DOHH2 (cell line): ENCODE data around the gene GPR61.

Experiments
- H3F3A ChIP-seq: fragments of 200-600 bp; sonication (generic), shearing (Covaris generic); 2 replicates; pipeline ENCODE4 v1.6.0; 2016; ENCODE audit warnings: antibody characterized with exemption, mild to moderate bottlenecking; ENCODE audit not compliant: control insufficient read depth, insufficient read depth
- H3K27ac ChIP-seq: fragments of 200-600 bp; sonication (generic); 2 replicates; pipeline ENCODE4 v1.5.1; 2014; ENCODE audit warnings: low read depth, mild to moderate bottlenecking, low read length, moderate library complexity
- H3K27me3 ChIP-seq: fragments of 200-600 bp; sonication (generic); 2 replicates; pipeline ENCODE4 v1.6.1; 2014; ENCODE audit warnings: mild to moderate bottlenecking, low read length, mixed read lengths; ENCODE audit not compliant: control insufficient read depth
- H3K36me3 ChIP-seq: fragments of 200-600 bp; sonication (generic); 2 replicates; pipeline ENCODE4 v1.6.1; 2014; ENCODE audit warnings: mild to moderate bottlenecking, low read length, moderate library complexity, mixed read lengths; ENCODE audit not compliant: control insufficient read depth
- H3K4me1 ChIP-seq: fragments of 200-600 bp; sonication (generic); 2 replicates; pipeline ENCODE4 v1.6.1; 2014; ENCODE audit warnings: mild to moderate bottlenecking, low read length, mixed read lengths; ENCODE audit not compliant: control insufficient read depth
- H3K4me2 ChIP-seq: fragments of 200-600 bp; sonication (generic); 2 replicates; pipeline ENCODE4 v1.6.0; 2014; ENCODE audit warnings: mild to moderate bottlenecking, low read length, moderate library complexity
- H3K4me3 ChIP-seq: fragments of 200-600 bp; sonication (generic); 2 replicates; pipeline ENCODE4 v1.5.1; 2014; ENCODE audit warnings: mild to moderate bottlenecking, low read length, mixed read lengths
- H3K79me2 ChIP-seq: fragments of 200-600 bp; sonication (generic); 2 replicates; pipeline ENCODE4 v1.6.1; 2014; ENCODE audit warnings: mild to moderate bottlenecking, low read length, mixed read lengths; ENCODE audit not compliant: control insufficient read depth
- H3K9me2 ChIP-seq: fragments of 200-600 bp; sonication (generic); replicated peaks from 2 replicates; pipeline ENCODE4 v1.6.1; 2014; ENCODE audit warnings: mild to moderate bottlenecking, low read length, mixed read lengths; ENCODE audit not compliant: control insufficient read depth
- H3K9me3 ChIP-seq: fragments of 200-600 bp; sonication (generic); 2 replicates; pipeline ENCODE4 v1.6.1; 2014; ENCODE audit warnings: antibody characterized with exemption, low read length, mixed read lengths; ENCODE audit not compliant: control insufficient read depth, insufficient read depth
- H4K20me1 ChIP-seq: fragments of 200-600 bp; sonication (generic); 2 replicates; pipeline ENCODE4 v1.6.0; 2014; ENCODE audit warnings: low read depth, mild to moderate bottlenecking, antibody characterized with exemption, low read length, moderate library complexity; ENCODE audit not compliant: control insufficient read depth, insufficient read depth
- EZH2phosphoT487 ChIP-seq: fragments of 200-600 bp; sonication (generic); IDR thresholded peaks from 2 replicates; pipeline ENCODE4 v1.6.1; 2017; ENCODE audit warnings: borderline replicate concordance, mild to moderate bottlenecking, antibody characterized with exemption, low read length, moderate library complexity, mixed read lengths
- TF ChIP-seq, protein P1 (sequence below): fragments of 200-600 bp; sonication (generic); IDR thresholded peaks from one replicate; pipeline ENCODE4 v1.5.1; 2014; ENCODE audit warnings: antibody characterized with exemption, mild to moderate bottlenecking, low read depth, low read length; ENCODE audit not compliant: poor library complexity, severe bottlenecking

The GPR61 gene

DNA sequence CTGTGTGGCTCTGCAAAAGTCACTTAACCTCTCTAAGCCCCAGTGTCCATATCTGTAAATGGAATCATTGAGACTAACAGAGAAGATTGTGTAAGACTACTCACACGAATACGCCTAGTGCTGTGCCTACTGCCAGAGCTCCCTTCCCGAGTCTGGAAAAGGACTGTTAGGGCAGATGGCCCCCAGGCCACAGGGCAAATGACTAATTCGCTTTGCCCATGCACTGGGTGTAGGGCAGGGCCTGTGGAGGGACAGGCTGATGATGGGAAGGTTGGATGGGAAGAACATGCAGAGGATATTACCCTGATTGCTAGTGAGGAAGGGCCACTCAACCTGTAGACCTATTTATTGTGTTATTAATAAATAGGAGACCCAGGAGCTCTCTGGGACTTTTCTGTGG, 4.2 kb upstream of the GPR61 start:
- Histone ChIP-seq H3K4me3 (no peak overlapping the region), H3F3A (no peaks in the 10 kb centered on the region), H3K9me3 (no peaks in the 10 kb centered on the region), H3K4me1 (peaks cover 5% of the 10 kb centered on the region), H3K79me2 (no peaks in the 10 kb centered on the region), H3K36me3 (no peaks in the 10 kb centered on the region), H3K9me2 (no peaks in the 10 kb centered on the region), H4K20me1 (no peaks in the 10 kb centered on the region), H3K27me3 (no peaks in the 10 kb centered on the region), H3K27ac (no peak overlapping the region), H3K4me2 (no peak overlapping the region)
- TF ChIP-seq, protein P1, sequence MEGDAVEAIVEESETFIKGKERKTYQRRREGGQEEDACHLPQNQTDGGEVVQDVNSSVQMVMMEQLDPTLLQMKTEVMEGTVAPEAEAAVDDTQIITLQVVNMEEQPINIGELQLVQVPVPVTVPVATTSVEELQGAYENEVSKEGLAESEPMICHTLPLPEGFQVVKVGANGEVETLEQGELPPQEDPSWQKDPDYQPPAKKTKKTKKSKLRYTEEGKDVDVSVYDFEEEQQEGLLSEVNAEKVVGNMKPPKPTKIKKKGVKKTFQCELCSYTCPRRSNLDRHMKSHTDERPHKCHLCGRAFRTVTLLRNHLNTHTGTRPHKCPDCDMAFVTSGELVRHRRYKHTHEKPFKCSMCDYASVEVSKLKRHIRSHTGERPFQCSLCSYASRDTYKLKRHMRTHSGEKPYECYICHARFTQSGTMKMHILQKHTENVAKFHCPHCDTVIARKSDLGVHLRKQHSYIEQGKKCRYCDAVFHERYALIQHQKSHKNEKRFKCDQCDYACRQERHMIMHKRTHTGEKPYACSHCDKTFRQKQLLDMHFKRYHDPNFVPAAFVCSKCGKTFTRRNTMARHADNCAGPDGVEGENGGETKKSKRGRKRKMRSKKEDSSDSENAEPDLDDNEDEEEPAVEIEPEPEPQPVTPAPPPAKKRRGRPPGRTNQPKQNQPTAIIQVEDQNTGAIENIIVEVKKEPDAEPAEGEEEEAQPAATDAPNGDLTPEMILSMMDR: no peak
- no peak for TF ChIP-seq EZH2phosphoT487

DNA sequence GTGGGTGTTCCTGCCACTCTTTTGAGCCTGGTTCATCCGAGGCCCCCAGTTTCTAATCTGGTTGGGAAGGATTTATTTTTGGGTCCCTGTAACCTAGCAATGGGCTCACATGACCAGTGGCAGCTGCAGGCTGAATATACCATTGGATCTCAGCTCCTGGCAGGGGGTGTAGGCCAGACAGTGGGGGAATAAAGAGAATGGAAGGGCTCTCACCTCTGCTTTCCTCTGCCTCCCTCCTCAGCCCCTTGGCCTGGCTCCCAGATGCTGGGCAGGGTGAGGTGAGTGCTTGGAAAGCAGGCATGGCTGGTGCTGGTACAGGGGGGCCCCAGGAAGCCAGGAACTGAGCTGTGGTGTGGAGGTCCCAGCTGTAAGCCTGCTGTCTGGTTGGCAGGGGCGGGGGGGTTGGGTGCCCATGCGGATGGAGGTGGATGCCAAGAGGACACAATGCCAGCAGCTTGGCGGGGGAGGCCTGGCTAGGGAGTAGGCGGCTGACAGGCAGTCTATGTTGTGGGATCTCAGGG, 3.6 kb upstream of the GPR61 start:
- Histone ChIP-seq H3F3A (no peaks in the 10 kb centered on the region), H3K79me2 (no peaks in the 10 kb centered on the region), H3K9me3 (no peaks in the 10 kb centered on the region), H3K27ac (no peak overlapping the region), H3K4me1 (peaks cover 5% of the 10 kb centered on the region), H3K4me3 (no peak overlapping the region), H4K20me1 (no peaks in the 10 kb centered on the region), H3K4me2 (no peak overlapping the region), H3K36me3 (no peaks in the 10 kb centered on the region), H3K9me2 (no peaks in the 10 kb centered on the region), H3K27me3 (peaks cover 5% of the 10 kb centered on the region; the same call in 1 of the 2 replicates)
- TF ChIP-seq EZH2phosphoT487: no peak
- TF ChIP-seq, protein P1: no peak

DNA sequence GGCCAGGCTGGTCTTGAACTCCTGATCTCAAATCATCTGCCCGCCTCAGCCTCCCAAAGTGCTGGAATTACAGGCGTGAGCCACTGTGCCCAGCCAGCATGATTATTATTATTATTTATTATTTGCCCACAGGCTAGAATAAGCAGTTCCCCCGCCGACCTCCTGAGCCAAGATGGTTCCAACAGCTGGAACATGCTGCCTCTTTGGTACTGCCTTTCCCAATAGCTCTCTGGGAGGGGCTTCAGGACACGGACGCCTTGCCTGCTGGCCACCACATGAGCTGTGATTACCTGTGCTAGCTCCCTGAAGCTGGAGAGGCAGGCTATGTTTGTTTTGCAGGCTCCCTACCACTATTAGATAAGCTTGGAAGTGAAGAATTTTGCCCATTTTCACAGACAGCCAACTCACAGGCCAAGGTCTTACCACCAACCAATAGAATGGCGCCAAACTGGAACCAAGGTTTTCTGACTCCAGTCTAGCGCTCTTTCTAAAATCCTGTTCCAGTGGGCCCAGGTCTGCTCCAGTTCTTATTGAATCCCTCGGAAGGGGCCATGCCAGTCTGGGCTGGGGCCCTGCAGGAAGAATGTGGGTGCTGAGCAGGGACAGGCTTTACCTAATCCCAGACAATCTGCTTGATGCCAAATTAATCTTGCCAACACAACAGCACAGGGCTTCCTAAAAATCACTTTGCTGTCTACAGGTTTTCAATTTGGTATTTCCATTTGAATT, 2.1 kb upstream of the GPR61 start:
- Histone ChIP-seq H3K79me2 (no peaks in the 10 kb centered on the region), H3K27me3 (peaks cover 11% of the 10 kb centered on the region; the same call in 1 of the 2 replicates), H3K36me3 (no peaks in the 10 kb centered on the region), H3K4me1 (peaks cover 2% of the 10 kb centered on the region), H3K9me3 (no peaks in the 10 kb centered on the region), H3K9me2 (no peaks in the 10 kb centered on the region), H4K20me1 (no peaks in the 10 kb centered on the region), H3K27ac (no peak overlapping the region), H3K4me3 (no peak overlapping the region), H3F3A (no peaks in the 10 kb centered on the region), H3K4me2 (no peak overlapping the region)
- TF ChIP-seq EZH2phosphoT487: no peak
- TF ChIP-seq, protein P1: no peak
